ENCODE data around the gene INVS.

The INVS gene

DNA sequence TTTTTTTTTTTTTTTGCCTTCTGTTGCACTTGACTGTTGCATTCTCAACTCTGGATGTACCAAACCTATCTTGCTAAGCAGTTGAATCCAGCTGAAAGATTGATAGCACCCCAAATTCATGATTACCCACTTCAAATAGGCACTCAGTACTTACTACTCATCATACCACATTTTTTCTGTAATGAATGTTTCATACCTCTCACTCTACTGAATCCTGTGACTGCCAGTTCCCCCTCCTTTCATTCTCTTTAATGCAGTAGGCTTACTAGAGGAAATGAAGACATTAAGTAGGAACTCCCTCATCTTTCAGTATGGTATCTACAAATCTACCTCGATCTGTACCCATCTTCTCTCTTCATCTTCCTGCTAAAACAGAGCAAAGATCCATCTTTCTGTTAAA is 6.8 kb downstream of the INVS start:
- H3K79me2 ChIP-seq (ENCODE audit: insufficient read depth, low read length) = peaks cover 3% of the 10 kb centered on the region; the same call in 1 of the 2 replicates
- H3K4me3 ChIP-seq (ENCODE audit: low read depth, low read length, poor library complexity, severe bottlenecking) = no peak overlapping the region
- H3K4me2 ChIP-seq (ENCODE audit: low read length) = no peak overlapping the region
- no peaks in the 10 kb centered on the region for H3K9me2 ChIP-seq (ENCODE audit: low read depth, low read length)
- H4K20me1 ChIP-seq (ENCODE audit: insufficient read depth, low read length) = no peaks in the 10 kb centered on the region
- H3K27me3 ChIP-seq (ENCODE audit: insufficient read depth, low read length) = no peaks in the 10 kb centered on the region
- no peak overlapping the region for H3K9ac ChIP-seq (ENCODE audit: low read length)
- no peaks in the 10 kb centered on the region for H3K4me1 ChIP-seq (ENCODE audit: insufficient read depth, low read length, severe bottlenecking)
- no peak for TF ChIP-seq EZH2 (IDR thresholded peaks at IDR 0.05; ENCODE audit: borderline replicate concordance, low read length)
- TF ChIP-seq, protein P1, sequence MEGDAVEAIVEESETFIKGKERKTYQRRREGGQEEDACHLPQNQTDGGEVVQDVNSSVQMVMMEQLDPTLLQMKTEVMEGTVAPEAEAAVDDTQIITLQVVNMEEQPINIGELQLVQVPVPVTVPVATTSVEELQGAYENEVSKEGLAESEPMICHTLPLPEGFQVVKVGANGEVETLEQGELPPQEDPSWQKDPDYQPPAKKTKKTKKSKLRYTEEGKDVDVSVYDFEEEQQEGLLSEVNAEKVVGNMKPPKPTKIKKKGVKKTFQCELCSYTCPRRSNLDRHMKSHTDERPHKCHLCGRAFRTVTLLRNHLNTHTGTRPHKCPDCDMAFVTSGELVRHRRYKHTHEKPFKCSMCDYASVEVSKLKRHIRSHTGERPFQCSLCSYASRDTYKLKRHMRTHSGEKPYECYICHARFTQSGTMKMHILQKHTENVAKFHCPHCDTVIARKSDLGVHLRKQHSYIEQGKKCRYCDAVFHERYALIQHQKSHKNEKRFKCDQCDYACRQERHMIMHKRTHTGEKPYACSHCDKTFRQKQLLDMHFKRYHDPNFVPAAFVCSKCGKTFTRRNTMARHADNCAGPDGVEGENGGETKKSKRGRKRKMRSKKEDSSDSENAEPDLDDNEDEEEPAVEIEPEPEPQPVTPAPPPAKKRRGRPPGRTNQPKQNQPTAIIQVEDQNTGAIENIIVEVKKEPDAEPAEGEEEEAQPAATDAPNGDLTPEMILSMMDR (IDR thresholded peaks at IDR 0.05; ENCODE audit: low read length) = no peak
- peaks cover 65% of the 10 kb centered on the region for H3K36me3 ChIP-seq (ENCODE audit: insufficient read depth, low read length)
- H3K9me3 ChIP-seq (ENCODE audit: low read length) = no peaks in the 10 kb centered on the region
- H3F3A ChIP-seq (ENCODE audit: insufficient read depth, low read length) = no peaks in the 10 kb centered on the region
- H2AFZ ChIP-seq (ENCODE audit: low read length) = no peak overlapping the region
- H3K27ac ChIP-seq (ENCODE audit: low read depth, low read length, poor library complexity, severe bottlenecking) = no peak overlapping the region

DNA sequence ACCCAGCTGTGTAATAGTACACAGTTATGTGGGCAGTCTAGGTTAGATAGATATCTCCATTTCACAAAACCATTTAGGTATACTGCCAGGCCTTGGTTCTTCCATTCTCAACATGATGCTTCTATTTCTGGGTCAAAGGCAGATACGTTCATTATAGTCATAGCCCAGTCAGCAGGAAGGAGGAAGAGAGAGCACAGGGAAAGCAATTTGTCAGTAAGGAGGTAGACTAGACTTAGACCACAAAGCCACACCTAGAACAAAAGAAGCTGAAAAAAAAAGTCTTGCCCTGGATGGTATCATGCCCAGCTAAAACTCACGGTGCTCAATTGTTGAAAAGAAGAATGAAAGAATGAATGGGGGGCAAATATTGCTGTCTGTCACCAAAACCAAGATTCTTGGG is 7.6 kb downstream of the INVS start:
- no peak overlapping the region for H3K27ac ChIP-seq (ENCODE audit: low read depth, low read length, poor library complexity, severe bottlenecking)
- no peak overlapping the region for H3K4me2 ChIP-seq (ENCODE audit: low read length)
- H3K79me2 ChIP-seq (ENCODE audit: insufficient read depth, low read length) = peaks cover 5% of the 10 kb centered on the region; the same call in 1 of the 2 replicates
- H3K9ac ChIP-seq (ENCODE audit: low read length) = no peak overlapping the region
- H4K20me1 ChIP-seq (ENCODE audit: insufficient read depth, low read length) = no peaks in the 10 kb centered on the region
- no peaks in the 10 kb centered on the region for H3K9me3 ChIP-seq (ENCODE audit: low read length)
- H3K4me1 ChIP-seq (ENCODE audit: insufficient read depth, low read length, severe bottlenecking) = no peaks in the 10 kb centered on the region
- H3K27me3 ChIP-seq (ENCODE audit: insufficient read depth, low read length) = no peaks in the 10 kb centered on the region
- peaks cover 66% of the 10 kb centered on the region for H3K36me3 ChIP-seq (ENCODE audit: insufficient read depth, low read length)
- no peaks in the 10 kb centered on the region for H3K9me2 ChIP-seq (ENCODE audit: low read depth, low read length)
- H3K4me3 ChIP-seq (ENCODE audit: low read depth, low read length, poor library complexity, severe bottlenecking) = no peak overlapping the region
- H2AFZ ChIP-seq (ENCODE audit: low read length) = no peak overlapping the region
- no peaks in the 10 kb centered on the region for H3F3A ChIP-seq (ENCODE audit: insufficient read depth, low read length)
- no peak for TF ChIP-seq EZH2 (IDR thresholded peaks at IDR 0.05; ENCODE audit: borderline replicate concordance, low read length)
- TF ChIP-seq, protein P1 (IDR thresholded peaks at IDR 0.05; ENCODE audit: low read length) = no peak

DNA sequence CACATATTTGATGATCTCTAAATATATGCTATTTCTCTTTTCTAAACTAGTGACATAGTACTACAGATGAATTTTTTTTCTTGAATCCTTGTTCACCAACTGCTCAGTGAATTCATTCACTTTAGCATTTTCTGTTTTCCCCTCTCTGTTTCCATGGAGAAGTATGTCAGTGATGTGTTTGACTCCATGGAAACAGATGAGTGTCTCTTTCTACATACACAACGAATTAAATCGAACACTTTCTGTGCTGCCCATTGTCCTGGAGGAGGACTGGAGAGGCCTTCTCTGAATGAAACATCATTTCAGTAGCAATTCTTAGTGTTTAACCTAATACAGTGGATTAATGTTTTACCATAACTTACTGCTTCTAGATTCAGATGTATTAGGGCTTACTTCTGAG is 9.5 kb downstream of the INVS start:
- TF ChIP-seq, protein P1 (IDR thresholded peaks at IDR 0.05; ENCODE audit: low read length) = no peak
- TF ChIP-seq EZH2 (IDR thresholded peaks at IDR 0.05; ENCODE audit: borderline replicate concordance, low read length) = no peak
- H2AFZ ChIP-seq (ENCODE audit: low read length) = no peak overlapping the region
- no peaks in the 10 kb centered on the region for H3K4me1 ChIP-seq (ENCODE audit: insufficient read depth, low read length, severe bottlenecking)
- peaks cover 5% of the 10 kb centered on the region; the same call in 1 of the 2 replicates for H3K79me2 ChIP-seq (ENCODE audit: insufficient read depth, low read length)
- no peak overlapping the region for H3K4me2 ChIP-seq (ENCODE audit: low read length)
- no peaks in the 10 kb centered on the region for H3K9me2 ChIP-seq (ENCODE audit: low read depth, low read length)
- H3K27ac ChIP-seq (ENCODE audit: low read depth, low read length, poor library complexity, severe bottlenecking) = no peak overlapping the region
- H3K36me3 ChIP-seq (ENCODE audit: insufficient read depth, low read length) = peaks cover 70% of the 10 kb centered on the region
- no peaks in the 10 kb centered on the region for H4K20me1 ChIP-seq (ENCODE audit: insufficient read depth, low read length)
- no peaks in the 10 kb centered on the region for H3K9me3 ChIP-seq (ENCODE audit: low read length)
- no peaks in the 10 kb centered on the region for H3F3A ChIP-seq (ENCODE audit: insufficient read depth, low read length)
- no peak overlapping the region for H3K9ac ChIP-seq (ENCODE audit: low read length)
- no peaks in the 10 kb centered on the region for H3K27me3 ChIP-seq (ENCODE audit: insufficient read depth, low read length)
- H3K4me3 ChIP-seq (ENCODE audit: low read depth, low read length, poor library complexity, severe bottlenecking) = no peak overlapping the region

All from OCI-LY1 (cell line).